GM19397 (cell line): ENCODE results near the gene C11orf24.
"Not testable (repeated sequence)": the region's sequence is repeated elsewhere in the genome, so short reads cannot be mapped to it uniquely, and the experiment has no call there.

Experiments used
- ATAC-seq: cut with Tn5 transposase; IDR thresholded peaks from one replicate; pipeline ENCODE4 v1.9.1; 2021; ENCODE audit warnings: mild to moderate bottlenecking, moderate library complexity; ENCODE audit not compliant: unreplicated experiment

C11orf24 gene

DNA sequence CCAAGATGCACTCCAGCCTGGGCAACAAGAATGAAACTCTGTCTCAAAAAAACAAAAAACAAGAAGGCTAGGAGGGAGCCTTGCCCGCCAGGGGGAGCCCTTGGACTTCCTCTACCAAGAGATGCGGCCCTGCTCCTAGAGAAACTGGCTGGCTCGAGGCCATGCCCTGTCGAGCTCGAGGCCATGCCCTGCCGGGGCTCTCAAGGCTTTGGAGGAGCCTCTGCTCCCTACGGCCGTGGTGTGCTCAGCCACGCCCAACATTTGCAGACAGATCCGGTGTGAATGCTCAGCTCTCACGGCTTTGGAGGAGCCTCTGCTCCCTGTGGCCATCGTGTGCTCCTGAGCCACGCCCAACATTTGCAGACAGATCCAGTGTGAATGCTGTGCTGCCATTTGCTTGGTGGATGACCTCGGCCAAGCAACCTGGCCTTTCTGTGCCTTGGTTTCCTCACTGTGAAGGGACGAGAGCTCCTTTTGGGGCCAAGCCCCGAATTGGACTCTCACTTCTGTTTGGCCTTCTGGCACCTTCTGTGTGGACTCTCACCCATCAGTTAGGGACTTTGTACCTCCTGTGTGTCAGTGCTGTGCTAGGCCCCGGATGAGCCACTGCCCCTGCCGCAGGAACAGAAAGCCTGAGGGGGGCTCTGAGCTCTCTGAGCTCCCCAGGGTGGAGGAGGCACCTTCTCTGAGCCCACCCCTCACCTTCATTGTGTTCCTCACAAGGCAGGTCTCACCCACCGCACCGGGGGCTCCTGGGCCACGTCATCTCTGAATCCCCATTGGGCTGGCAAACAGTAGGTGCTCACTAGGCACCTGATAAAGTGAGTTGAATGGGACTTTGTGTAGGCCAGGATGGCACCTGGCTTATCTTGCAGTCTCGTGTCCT is 14.1 kb downstream of the C11orf24 start:
- no peak for ATAC-seq

DNA sequence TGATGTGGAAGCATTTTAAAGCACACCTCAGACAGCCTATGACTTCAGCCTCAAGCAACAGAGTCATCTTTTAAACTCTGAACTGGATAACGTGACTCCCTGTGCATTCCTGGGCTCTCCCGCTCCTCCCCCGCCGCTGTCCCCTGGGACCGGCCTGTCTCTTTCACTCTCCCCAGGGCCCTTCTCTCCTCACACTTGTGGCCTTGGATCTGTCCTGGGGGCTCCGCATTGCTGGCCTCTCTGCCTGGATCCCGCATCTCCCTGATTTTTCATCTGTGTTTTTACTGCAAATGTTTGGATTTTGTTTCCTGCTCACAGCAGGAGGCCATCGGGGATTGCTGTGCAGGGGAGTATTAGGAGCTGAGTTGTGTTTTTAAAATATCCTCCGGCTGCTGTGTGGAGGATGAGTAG is 15.4 kb downstream of the C11orf24 start:
- ATAC-seq = no peak

DNA sequence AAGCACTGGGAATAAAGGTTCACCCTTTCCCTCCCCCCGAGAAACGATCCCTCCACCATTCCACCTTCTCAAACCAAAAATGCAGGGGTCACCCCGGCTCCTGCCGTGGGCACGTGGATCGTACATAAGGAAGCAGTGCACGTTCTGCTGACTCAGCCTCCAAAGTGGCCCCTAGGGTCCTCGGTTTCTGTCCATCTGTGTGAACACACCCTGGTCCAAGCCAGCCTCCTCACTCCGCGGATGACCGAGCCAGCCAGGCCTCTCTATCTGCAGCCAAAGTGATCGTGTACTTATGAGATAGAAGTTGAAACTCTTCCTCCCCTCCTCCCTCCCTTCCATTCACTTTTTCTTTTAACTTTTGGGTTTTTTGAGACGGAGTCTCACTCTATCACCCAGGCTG is 16.2 kb downstream of the C11orf24 start:
- ATAC-seq = no peak

DNA sequence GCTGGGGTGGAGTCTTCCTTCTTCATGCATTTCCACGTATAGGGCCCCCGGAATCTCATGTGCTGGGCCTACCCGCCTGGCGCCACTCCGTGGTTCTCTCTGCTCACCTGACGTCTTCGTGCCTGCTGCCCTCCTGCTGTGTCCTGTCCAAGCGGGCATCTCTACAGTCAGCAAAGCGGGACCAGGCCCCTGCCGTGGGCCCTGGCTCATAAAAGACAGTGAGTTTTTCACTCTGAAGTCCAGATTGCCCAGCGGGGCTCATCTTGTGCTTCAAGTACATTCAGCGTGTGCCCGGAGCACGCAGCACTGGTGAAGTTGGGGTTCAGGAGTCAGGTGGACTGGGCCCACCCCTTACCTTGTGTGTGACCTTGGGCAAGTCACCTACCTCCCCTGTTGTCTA is 17.4 kb downstream of the C11orf24 start:
- no peak for ATAC-seq

DNA sequence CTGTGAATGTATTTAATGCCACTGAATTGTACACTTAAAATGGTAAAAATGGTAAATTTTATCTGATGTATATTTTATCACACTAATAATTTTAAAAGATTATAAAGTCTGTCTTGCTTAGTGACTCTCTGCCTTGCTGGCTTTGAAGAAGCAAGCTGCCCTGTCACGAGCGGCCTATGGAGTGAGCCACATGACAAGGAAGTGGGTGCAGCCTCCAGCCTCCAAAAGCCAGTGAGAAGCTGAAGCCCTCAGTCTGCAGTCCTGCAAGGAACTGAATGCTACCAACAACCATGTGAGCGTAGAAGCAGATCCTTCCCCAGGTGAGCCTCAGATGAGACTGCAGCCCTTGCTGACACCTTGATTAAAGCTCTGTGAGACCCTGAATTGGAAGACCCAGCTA is 20.0 kb downstream of the C11orf24 start:
- no peak for ATAC-seq

DNA sequence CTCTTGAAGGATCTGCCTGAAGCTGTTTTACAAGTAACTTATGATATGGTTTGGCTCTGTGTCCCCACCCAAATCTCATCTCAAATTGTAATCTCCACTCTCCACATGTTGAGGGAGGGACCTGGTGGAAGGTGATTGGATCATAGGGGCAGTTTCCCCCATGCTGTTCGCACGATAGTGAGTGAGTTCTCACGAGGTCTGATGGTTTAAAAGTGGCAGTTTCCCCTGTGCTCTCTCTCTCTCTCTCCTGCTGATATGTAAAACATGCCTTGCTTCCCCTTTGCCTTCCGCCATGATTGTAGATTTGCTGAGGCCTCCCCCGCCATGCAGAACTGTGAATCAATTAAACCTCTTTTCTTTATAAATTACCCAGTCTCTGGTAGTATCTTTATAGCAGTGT is 26.9 kb downstream of the C11orf24 start:
- not testable (repeated sequence) for ATAC-seq

DNA sequence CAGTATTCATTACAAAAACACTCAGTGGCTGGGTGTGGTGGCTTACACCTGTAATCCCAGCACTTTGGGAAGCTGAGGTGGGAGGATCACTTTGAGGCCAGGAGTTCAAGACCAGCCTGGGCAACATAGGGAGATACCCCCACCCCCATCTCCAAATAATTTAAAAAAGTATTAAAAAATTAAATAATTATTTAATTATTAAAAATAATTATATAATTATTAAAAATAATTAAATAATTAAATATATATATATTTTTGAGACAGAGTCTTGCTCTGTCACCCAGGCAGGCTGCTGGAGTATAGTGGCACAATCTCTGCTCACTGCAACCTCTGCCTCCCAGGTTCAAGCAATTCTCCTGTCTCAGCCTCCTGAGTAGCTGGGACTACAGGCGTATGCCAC is 27.9 kb downstream of the C11orf24 start:
- ATAC-seq = not testable (repeated sequence)

DNA sequence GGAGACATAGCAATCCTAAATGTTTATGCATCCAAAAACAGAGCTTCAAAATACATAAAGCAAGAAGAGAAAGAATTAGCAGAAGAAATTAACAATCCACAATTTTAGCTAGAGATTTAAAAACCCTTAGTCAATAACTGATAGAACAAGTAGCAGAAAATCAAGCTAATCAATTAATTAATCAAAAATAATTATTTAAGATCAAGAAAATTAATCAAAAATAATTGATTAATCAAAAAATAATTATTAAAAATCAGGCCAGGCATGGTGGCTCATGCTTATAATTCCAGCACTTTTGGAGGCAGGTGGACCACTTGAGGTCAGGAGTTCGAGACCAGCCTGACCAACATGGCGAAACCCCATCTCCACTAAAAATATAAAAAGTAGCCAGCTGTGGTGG is 29.2 kb downstream of the C11orf24 start:
- ATAC-seq = no peak

DNA sequence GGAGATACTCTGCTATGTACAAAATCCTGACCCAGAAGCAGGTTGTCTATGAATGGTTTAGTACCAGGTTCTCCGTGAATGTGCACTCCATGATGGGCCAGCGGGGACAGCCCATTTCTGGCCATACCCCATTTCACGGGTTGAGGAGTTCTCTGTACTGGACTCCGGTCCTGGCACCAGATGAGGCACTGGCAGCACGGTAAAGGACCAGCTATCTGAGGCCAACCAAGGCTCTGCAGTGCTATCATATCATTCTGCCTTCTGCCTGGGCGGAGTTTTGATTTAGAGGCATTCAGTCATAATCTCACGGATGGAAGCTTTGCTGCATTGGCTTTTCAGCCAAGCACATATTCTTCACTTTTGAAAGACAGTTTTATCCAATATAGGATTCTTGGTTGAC is 40.2 kb downstream of the C11orf24 start:
- ATAC-seq = no peak

DNA sequence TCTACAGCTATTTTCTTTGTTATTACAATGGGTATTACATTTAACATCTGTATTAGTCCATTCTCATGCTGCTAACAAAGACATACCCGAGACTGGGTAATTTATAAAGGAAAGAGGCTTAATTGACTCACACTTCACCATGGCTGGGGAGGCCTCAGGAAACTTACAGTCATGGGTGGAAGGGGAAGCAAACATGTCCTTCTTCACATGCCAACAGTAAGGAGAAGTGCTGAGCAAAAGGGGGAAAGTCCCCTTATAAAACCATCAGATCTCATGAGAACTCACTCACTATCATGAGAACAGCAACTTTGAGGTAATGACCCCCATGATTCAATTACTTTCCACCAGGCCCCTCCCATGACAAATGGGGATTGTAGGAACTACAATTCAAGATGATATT is 42.2 kb downstream of the C11orf24 start:
- ATAC-seq = no peak

DNA sequence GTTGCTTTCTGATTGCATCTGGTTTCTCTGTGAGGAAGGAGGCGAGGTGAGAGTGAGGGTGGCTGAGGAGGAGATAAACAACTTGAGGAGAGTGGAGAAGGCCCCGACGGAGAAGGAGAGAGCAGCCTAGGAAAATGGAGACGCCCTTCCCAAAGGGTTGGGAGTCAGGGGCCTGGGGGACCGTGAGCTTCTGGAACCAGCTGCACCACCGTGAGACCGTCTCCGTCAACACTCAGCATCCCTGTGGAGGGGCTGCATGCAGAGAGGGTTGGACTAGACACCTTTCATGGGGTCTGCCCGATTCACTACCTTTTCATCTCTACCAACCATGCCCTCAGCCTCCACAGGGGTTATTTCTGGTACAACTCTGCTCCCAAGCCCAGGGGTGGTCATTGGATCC is 45.4 kb downstream of the C11orf24 start:
- ATAC-seq = no peak

DNA sequence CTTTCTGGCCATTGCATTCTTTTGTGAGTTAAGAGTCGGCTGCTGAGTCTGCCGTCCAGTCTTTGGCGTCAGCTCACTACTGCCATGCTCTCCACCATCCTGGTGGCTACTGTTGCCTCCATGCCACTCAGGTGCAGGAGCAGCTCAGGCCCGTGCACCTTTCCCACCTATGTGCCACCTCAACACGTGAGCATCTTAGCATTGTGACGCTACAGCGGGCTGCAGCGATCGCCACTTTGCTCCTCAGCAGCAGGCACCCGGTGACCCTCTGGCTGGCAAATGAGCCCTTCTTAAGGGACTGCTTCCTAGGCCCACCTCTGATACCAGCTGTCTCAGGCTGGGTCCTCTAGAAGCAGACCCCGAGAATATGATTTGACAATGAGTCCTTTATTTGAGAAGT is 47.2 kb downstream of the C11orf24 start:
- ATAC-seq = no peak

DNA sequence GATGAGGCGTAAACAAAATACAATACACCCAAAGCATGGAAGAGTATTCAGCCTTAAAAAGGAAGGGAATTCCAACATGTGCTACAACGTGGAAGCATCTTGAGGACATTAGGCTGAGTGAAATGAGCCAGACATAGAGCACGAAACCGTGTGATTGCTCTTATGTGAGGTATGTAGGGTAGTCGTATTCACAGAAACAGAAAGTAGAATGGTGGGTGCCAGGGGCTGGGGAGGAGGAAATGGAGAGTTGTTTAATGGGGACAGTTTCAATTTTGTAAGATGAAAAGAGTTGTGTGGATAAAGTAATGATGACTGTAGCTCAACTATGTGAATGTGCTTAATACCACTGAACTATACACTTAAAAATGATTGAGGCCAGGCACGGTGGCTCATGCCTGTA is 48.5 kb downstream of the C11orf24 start:
- ATAC-seq = no peak

DNA sequence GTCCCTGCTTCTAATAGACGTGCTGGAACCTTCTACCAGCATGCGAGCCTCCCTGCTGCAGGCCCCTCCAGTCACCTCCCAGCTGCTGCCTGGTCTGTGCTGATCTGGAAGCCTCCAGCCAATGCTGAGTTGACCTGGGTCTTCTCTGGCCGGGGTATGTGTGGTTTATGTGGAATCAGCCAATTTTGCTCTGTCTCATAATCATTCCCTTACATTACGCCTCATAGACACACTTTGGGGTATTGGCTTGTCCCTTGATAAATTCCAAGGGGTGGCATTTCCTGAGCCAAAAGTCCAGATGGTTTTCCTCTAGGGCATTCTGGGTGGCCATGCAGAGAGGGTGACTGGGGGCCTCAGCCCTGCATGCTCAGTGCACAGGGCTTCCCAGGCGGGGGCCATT is 50.4 kb downstream of the C11orf24 start:
- ATAC-seq = no peak

DNA sequence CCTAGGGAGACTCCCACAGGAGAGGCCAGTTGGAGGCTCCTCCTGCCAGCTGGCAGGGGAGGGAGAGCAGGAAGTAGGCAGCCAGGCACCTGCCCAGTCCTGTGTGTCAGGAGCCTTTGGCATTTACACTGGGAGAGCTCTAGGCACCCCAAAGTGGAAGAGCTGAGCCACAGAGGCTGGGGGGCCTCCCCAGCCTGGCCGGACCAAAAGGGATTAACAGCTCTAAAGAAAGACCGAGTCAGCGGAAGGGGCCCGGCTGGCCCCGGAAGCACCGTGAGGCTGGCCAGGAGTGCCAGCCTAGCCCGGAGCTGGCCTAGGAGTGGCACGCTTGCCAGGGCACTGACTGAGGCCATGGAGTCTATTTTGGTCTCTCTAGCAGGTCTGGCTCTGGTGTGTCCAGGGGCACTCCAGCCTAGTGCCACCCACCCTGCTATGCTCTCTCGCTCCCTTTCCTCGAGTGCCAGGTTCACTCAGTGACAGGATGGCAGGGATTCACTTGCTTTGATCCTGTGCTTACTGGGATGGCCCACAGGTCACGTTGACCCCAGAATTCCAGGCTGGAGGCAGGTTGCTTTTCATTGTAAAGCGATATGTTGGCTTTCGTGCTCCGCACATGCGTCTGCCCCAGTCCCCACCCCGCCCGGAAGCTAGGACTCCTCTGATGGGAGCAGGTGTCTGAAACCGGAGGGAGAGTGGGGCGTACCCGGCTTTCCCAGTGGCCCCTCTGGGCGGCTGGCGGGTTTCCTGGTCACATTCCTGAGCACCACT is 55.4 kb downstream of the C11orf24 start:
- ATAC-seq = no peak

DNA sequence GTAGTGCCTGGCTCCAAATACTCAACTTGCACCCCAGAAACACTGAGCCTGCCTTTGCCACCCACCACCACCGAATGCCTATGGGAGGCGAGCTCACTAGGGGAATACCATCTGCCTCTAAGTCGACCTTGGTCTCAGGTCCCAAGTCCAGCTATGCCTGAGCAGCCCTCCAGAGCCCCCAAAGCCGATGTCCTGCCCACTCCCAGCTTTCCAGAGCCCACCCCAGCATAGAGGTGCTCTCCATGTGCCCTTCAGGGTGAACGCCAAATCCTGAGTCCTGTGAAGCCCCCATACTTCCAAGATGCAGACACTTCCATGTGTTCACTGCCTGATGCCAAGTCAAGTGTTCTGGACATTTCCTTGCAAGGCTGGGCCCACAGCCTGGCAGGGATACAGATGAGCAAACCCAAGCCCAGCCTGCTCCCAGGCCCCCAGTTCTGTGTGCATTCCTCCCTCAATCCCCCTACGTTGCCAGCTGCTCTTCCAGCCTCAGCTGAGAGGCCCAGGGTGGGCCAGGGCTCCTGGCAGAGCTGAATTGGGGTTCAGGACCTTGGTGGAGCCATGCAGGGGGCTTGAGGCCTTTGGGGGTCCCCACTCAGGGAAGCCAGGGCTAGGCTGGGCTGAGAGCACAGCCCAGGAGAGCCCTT is 56.1 kb downstream of the C11orf24 start:
- no peak for ATAC-seq

DNA sequence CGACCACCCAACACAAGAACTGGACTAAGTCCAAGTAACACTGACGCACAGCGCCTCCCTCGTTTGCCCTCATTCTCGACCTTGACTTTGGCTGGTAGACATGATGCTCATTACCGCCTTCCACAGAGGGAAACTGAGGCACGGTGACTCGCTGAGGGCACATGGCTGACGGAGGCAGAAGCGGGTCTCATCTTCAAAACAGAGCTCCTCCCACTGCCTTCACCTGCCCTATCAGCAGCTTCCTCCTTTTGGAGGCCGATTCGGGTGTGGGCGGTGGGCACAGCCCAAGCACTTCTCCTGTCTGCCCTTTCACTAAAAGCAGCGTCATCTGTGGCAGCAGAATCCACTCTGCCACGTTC is 56.7 kb downstream of the C11orf24 start:
- ATAC-seq = no peak

DNA sequence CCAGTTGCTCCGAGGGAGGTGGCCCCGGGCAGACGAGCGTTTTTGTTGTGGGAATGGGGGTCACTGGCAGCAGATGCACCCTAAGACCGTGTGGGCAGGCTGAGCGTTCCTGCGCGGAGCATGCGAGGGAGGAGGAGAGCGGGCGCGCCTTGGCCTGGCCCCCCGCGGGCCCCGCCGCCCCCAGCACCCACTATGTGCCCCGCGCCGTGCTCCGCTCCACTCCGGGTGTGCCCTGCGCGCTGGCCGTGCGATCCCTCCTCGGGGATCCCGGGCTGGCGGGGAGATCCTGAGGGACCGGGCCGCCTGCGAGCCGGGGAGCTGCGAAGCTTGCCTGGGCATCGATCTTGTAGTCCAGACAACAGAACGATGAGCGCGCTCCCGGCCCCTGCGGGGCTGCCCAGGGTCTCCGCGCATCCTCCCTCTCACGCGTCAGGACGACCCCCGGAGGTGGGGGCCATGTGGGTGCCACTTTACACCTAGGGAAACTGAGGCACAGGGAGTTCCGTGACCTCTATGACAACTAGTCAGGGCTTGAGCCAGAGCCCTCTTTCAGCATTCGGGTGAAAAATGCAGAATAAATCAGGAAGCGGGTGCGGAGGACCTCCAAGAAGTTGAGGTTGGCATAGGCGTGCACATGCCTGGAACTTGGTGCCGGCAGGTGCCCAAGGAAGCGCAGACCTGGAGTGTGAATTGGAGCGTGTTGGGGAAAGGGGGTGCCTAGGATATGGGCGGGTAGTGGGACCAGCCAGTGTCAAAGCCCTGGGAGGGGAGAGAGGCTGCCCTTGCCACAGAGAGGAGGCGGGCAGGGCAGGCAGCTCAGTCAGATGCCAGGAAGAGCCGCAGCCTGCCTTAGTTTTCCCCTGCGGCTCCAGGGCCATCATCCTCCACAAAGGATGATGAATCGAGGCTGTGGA is 57.3 kb downstream of the C11orf24 start:
- no peak for ATAC-seq

DNA sequence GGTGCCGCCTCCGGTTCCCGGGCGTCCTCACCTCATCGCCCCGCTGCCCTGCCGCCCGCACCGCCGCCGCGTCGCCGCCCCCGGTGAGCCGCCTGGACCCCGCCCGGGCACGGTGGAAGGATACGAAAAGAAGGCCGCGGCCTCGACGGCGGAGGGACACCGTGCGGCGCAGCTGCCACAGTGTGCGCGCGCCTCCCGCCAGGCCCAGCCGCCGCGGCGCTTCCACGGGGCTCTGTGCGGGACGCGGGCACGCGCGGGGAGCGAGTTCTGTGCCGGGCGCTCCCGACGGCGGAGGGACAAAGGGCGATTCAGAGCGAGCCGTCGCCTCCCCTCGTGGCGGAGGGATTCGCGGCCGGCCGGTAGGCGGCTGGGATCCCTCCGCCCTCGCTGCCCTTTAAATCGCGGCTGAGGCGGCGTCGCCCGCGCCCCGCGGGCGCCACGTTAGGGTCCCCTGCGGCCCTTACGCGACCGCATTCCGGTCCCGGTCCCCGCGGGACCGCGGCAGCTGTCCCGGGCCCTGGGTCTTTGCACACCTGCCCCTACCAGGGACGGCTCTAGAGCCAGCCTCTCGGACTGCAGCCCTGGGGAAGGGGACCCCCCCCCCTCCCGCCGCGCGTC is 58.1 kb downstream of the C11orf24 start:
- ATAC-seq = peak; percentile 50

DNA sequence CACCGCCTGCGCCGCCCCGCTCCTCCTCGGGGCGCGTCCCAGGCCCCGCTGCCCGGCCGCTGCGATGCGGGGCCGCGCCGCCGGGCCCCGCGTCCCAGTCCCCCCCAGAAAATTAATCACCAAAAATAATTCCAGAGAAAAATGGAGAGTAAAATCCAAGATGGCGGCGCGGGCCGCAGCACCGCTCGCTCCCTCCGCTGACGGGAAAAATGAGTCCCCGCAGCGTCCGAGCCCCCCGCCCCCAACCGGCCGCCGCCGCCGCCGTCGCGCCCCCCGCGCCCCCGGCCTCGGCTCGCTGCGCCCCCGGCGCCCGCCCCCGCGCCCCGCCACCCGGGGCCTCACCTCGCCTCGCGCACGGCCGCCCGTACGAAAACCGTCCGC is 58.6 kb downstream of the C11orf24 start, which contains the start of gene KMT5B:
TSS of gene KMT5B (minus strand) at position 162 of the 381 bp plus-strand sequence. CDS start 23,220 bp downstream, outside the sequence.
- no peak for ATAC-seq
